Prostate gland (tissue), 2 donors: ENCODE results near the gene RARA.

Experiments used
- POLR2A ChIP-seq: fragments of 450-650 bp; IDR thresholded peaks from one replicate; pipeline ENCODE4 v1.6.1; 2016; ENCODE audit warnings: antibody characterized with exemption, mild to moderate bottlenecking
- TF ChIP-seq, protein P1 (sequence below), 4 experiments: fragments of 200-600 bp in 2 of 4; fragments of 450-650 bp in 2 of 4; sonication (generic) in 2 of 4; IDR thresholded peaks; 1 replicate in 3 of 4; 2 replicates in 1 of 4; pipeline ENCODE4 v1.5.1; 2016 to 2019; ENCODE audit warnings: antibody characterized with exemption in 4 of 4, mild to moderate bottlenecking in 2 of 4, moderate library complexity in 2 of 4

DNA sequence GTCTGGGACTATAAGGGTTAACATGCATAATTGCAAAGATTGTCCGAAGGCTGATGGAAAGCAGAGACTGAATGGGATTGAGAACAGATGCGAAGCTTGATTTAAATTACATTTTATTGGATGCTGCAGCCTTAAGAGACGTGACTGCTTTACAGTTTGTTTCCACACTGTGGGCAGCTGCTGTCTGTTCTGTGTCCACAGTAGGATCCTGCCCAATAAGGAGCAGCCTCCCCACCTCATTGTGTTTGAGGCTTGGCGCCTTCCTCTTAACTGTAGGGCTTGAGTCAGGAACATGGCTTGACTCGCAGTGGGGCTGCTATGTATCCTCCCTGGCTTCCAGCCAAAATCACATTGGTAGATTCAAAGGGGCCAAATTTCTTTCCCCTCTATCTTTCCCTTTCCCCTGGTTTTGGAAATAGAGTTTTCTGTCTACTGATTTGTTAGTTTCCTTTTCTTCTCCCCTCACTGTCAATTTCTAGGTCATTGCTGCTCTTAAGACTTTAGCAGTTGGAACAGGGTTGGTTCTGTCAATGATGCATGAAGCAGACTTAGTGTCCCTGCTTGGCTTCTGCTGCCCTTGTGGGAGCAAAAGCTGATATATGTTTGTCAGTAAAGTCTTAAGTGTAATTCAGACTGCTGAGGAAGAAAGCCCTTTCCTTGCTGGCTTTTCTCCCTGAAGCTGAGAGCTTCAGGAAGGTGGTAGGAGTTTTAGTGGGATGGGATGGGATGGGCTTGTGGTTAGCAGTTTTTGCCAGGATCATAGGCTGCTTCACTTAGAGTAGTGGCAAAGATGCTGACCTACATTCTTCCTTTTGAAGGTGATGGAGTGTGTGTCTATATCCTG is 5.0 kb upstream of the RARA start:
- TF ChIP-seq, protein P1, sequence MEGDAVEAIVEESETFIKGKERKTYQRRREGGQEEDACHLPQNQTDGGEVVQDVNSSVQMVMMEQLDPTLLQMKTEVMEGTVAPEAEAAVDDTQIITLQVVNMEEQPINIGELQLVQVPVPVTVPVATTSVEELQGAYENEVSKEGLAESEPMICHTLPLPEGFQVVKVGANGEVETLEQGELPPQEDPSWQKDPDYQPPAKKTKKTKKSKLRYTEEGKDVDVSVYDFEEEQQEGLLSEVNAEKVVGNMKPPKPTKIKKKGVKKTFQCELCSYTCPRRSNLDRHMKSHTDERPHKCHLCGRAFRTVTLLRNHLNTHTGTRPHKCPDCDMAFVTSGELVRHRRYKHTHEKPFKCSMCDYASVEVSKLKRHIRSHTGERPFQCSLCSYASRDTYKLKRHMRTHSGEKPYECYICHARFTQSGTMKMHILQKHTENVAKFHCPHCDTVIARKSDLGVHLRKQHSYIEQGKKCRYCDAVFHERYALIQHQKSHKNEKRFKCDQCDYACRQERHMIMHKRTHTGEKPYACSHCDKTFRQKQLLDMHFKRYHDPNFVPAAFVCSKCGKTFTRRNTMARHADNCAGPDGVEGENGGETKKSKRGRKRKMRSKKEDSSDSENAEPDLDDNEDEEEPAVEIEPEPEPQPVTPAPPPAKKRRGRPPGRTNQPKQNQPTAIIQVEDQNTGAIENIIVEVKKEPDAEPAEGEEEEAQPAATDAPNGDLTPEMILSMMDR (IDR thresholded peaks at IDR 0.05) = no peak
- no peak for TF ChIP-seq POLR2A
